Astrocyte (in vitro differentiated cells and primary cell): Measurements from ENCODE around the gene PHLDA1. TPM values are rescaled to one million over a fixed set of nuclear protein-coding genes. Genes with fewer than 3 reads are reported as not detected.

Experiments used
- DNase-seq: peaks from one replicate; pipeline ENCODE4 v3.0.0-alpha.2; 2010; ENCODE audit warnings: low read depth
- FAIRE-seq: peaks from 2 replicates; lab custom pipeline; 2011; peaks lifted over from hg19 to GRCh38; lab: Jason Lieb, UNC
- H2AFZ ChIP-seq: 2 replicates; pipeline ENCODE4 v1.6.0; 2012; ENCODE audit warnings: low read depth, low read length, inconsistent platforms
- H3K27ac ChIP-seq: 2 replicates; pipeline ENCODE4 v1.5.1; 2011; ENCODE audit warnings: low read depth, low read length, inconsistent platforms
- H3K27me3 ChIP-seq: 2 replicates; pipeline ENCODE4 v1.6.0; 2011; ENCODE audit warnings: low read length, inconsistent platforms; ENCODE audit not compliant: insufficient read depth
- H3K36me3 ChIP-seq: 2 replicates; pipeline ENCODE4 v1.5.1; 2011; ENCODE audit warnings: low read length, inconsistent platforms; ENCODE audit not compliant: insufficient read depth
- H3K4me1 ChIP-seq: 2 replicates; pipeline ENCODE4 v1.5.1; 2011; ENCODE audit warnings: low read length, inconsistent platforms; ENCODE audit not compliant: insufficient read depth
- H3K4me2 ChIP-seq: 2 replicates; pipeline ENCODE4 v1.6.0; 2012; ENCODE audit warnings: low read length, inconsistent platforms
- H3K4me3 ChIP-seq: 2 replicates; pipeline ENCODE4 v1.5.1; 2011; ENCODE audit warnings: low read depth, mild to moderate bottlenecking, low read length, inconsistent platforms; ENCODE audit not compliant: insufficient read depth
- H3K79me2 ChIP-seq: 2 replicates; pipeline ENCODE4 v1.6.0; 2012; ENCODE audit warnings: mild to moderate bottlenecking, low read length, inconsistent platforms; ENCODE audit not compliant: insufficient read depth
- H3K9ac ChIP-seq: 2 replicates; pipeline ENCODE4 v1.6.0; 2012; ENCODE audit warnings: mild to moderate bottlenecking, low read length, inconsistent platforms
- H3K9me3 ChIP-seq: 2 replicates; pipeline ENCODE4 v1.5.1; 2012; ENCODE audit warnings: low read depth, mild to moderate bottlenecking, low read length, inconsistent platforms; ENCODE audit not compliant: insufficient read depth
- H4K20me1 ChIP-seq: 2 replicates; pipeline ENCODE4 v1.6.0; 2012; ENCODE audit warnings: low read length, inconsistent platforms; ENCODE audit not compliant: insufficient read depth
- H3K27ac Mint-ChIP-seq: one replicate; pipeline ENCODE4 v1.8.0; 2021; ENCODE audit warnings: mild to moderate bottlenecking, mixed read lengths; ENCODE audit not compliant: unreplicated experiment
- H3K27me3 Mint-ChIP-seq: one replicate; pipeline ENCODE4 v1.8.0; 2021; ENCODE audit warnings: low read depth, mixed read lengths; ENCODE audit not compliant: unreplicated experiment
- H3K36me3 Mint-ChIP-seq: one replicate; pipeline ENCODE4 v1.8.0; 2021; ENCODE audit warnings: low read depth, mixed read lengths; ENCODE audit not compliant: unreplicated experiment
- H3K4me1 Mint-ChIP-seq: one replicate; pipeline ENCODE4 v1.8.0; 2021; ENCODE audit warnings: low read depth, mixed read lengths; ENCODE audit not compliant: unreplicated experiment
- H3K4me3 Mint-ChIP-seq: one replicate; pipeline ENCODE4 v1.8.0; 2021; ENCODE audit warnings: mild to moderate bottlenecking, moderate library complexity, mixed read lengths; ENCODE audit not compliant: unreplicated experiment
- H3K9me3 Mint-ChIP-seq: one replicate; pipeline ENCODE4 v1.8.0; 2021; ENCODE audit warnings: mild to moderate bottlenecking, mixed read lengths; ENCODE audit not compliant: unreplicated experiment
- CTCF ChIP-seq: IDR thresholded peaks from 2 replicates; pipeline ENCODE4 v1.5.1; 2011; ENCODE audit warnings: low read depth, mild to moderate bottlenecking, inconsistent platforms, low read length, moderate library complexity; ENCODE audit not compliant: insufficient read depth
- EZH2 ChIP-seq: IDR thresholded peaks from 2 replicates; pipeline ENCODE4 v1.6.1; 2012; ENCODE audit warnings: mild to moderate bottlenecking, low read length, inconsistent platforms; ENCODE audit not compliant: insufficient read depth
- total RNA-seq: library from RNA; stranded (reverse); gene quantifications from 2 replicates; pipeline ENCODE4 v1.2.1, GENCODE V29; 2021

Gene PHLDA1
- total RNA-seq, 1 donor from 2014 or later = 43.9 TPM

GRCh38 chr12:76080017-76080728 lies 48.6 kb upstream of the PHLDA1 start:
- Mint-ChIP-seq H3K4me3 (peak overlapping the region; percentile 65), H3K36me3 (peaks cover 2% of the 10 kb centered on the region), H3K4me1 (peaks cover 29% of the 10 kb centered on the region), H3K27me3 (no peaks in the 10 kb centered on the region), H3K9me3 (no peaks in the 10 kb centered on the region), H3K27ac (peak overlapping the region; percentile 3)
- DNase-seq (peak; percentile 53), FAIRE-seq (no peak)
- H2AFZ ChIP-seq = no peak overlapping the region
- peaks cover 4% of the 10 kb centered on the region for H3K36me3 ChIP-seq
- H3K79me2 ChIP-seq = peaks cover 92% of the 10 kb centered on the region
- no peak overlapping the region for H3K4me3 ChIP-seq
- no peaks in the 10 kb centered on the region for H3K27me3 ChIP-seq
- H3K27ac ChIP-seq = no peak overlapping the region
- H3K9me3 ChIP-seq = no peaks in the 10 kb centered on the region
- no peak overlapping the region for H3K9ac ChIP-seq
- peaks cover 8% of the 10 kb centered on the region for H3K4me1 ChIP-seq
- H3K4me2 ChIP-seq = peak overlapping the region; percentile 31
- TF ChIP-seq EZH2 (no peak), CTCF (no peak)
- H4K20me1 ChIP-seq = peaks cover 81% of the 10 kb centered on the region

GRCh38 chr12:76078748-76079147 lies 47.2 kb upstream of the PHLDA1 start:
- peaks cover 2% of the 10 kb centered on the region for H3K36me3 Mint-ChIP-seq
- H3K4me3 ChIP-seq = no peak overlapping the region
- TF ChIP-seq EZH2 = no peak
- no peak for TF ChIP-seq CTCF
- peaks cover 93% of the 10 kb centered on the region for H4K20me1 ChIP-seq
- H3K9me3 ChIP-seq = no peaks in the 10 kb centered on the region
- no peak overlapping the region for H3K4me2 ChIP-seq
- DNase-seq = no peak
- H3K9ac ChIP-seq = no peak overlapping the region
- H2AFZ ChIP-seq = no peak overlapping the region
- no peaks in the 10 kb centered on the region for H3K27me3 ChIP-seq
- H3K27me3 Mint-ChIP-seq = no peaks in the 10 kb centered on the region
- no peak for FAIRE-seq
- H3K4me1 Mint-ChIP-seq = peaks cover 35% of the 10 kb centered on the region
- peaks cover 7% of the 10 kb centered on the region for H3K4me1 ChIP-seq
- no peak overlapping the region for H3K27ac Mint-ChIP-seq
- H3K79me2 ChIP-seq = peaks cover 100% of the 10 kb centered on the region
- peak overlapping the region; percentile 72 for H3K4me3 Mint-ChIP-seq
- no peak overlapping the region for H3K27ac ChIP-seq
- no peaks in the 10 kb centered on the region for H3K9me3 Mint-ChIP-seq
- H3K36me3 ChIP-seq = peaks cover 4% of the 10 kb centered on the region

GRCh38 chr12:76075448-76075847 lies 43.9 kb upstream of the PHLDA1 start:
- DNase-seq (no peak), FAIRE-seq (no peak)
- Histone ChIP-seq H3K27me3 (no peaks in the 10 kb centered on the region), H3K79me2 (peaks cover 100% of the 10 kb centered on the region), H2AFZ (no peak overlapping the region), H3K9ac (no peak overlapping the region), H3K4me3 (no peak overlapping the region), H4K20me1 (peaks cover 90% of the 10 kb centered on the region), H3K4me1 (no peaks in the 10 kb centered on the region), H3K4me2 (no peak overlapping the region), H3K9me3 (no peaks in the 10 kb centered on the region), H3K27ac (no peak overlapping the region), H3K36me3 (peaks cover 22% of the 10 kb centered on the region)
- no peak overlapping the region for H3K4me3 Mint-ChIP-seq
- H3K4me1 Mint-ChIP-seq = peaks cover 37% of the 10 kb centered on the region
- H3K27me3 Mint-ChIP-seq = no peaks in the 10 kb centered on the region
- H3K36me3 Mint-ChIP-seq = peaks cover 12% of the 10 kb centered on the region
- H3K27ac Mint-ChIP-seq = no peak overlapping the region
- TF ChIP-seq CTCF = no peak
- no peak for TF ChIP-seq EZH2
- no peaks in the 10 kb centered on the region for H3K9me3 Mint-ChIP-seq
